HFFc6 (cell line): ENCODE results near the gene NAB1. TPM values are rescaled to one million over a fixed set of nuclear protein-coding genes. Genes with fewer than 3 reads are reported as not detected.

ENCODE experiments used
- DNase-seq: peaks from one replicate; pipeline ENCODE4 v3.0.0-alpha.2; 2018
- H3K27ac Mint-ChIP-seq: 2 replicates; pipeline ENCODE4 v1.8.0; 2020; ENCODE audit warnings: mild to moderate bottlenecking, mixed read lengths
- H3K27me3 Mint-ChIP-seq: 2 replicates; pipeline ENCODE4 v1.8.0; 2021; ENCODE audit warnings: mild to moderate bottlenecking, moderate library complexity, mixed read lengths; ENCODE audit not compliant: insufficient read depth
- H3K36me3 Mint-ChIP-seq: 2 replicates; pipeline ENCODE4 v1.8.0; 2021; ENCODE audit warnings: low read depth, mixed read lengths
- H3K4me1 Mint-ChIP-seq: 2 replicates; pipeline ENCODE4 v1.8.0; 2020; ENCODE audit warnings: low read depth, mixed read lengths
- H3K4me3 Mint-ChIP-seq: 2 replicates; pipeline ENCODE4 v1.8.0; 2020; ENCODE audit warnings: mild to moderate bottlenecking, moderate library complexity, mixed read lengths
- H3K9me3 Mint-ChIP-seq: 2 replicates; pipeline ENCODE4 v1.8.0; 2020; ENCODE audit warnings: mild to moderate bottlenecking, mixed read lengths
- total RNA-seq, 6 experiments: library from RNA; stranded (reverse); fragmentation: NEBNext Ultra II Directional; extraction: Animal tissue kit (Norgen Biotek cat#: 25700); gene quantifications; 2 replicates in 1 of 6; 3 replicates in 5 of 6; pipeline ENCODE4 v1.2.3, GENCODE V29; 2021
- TF ChIP-seq, protein P1 (sequence below): fragments of 200-600 bp; sonication (generic); IDR thresholded peaks from 2 replicates; pipeline ENCODE4 v1.5.0; 2021; ENCODE audit warnings: antibody characterized with exemption, mild to moderate bottlenecking

NAB1 gene
- total RNA-seq, 6 experiments from 2014 or later: 14.3 to 30.1 (median 25.5) TPM

DNA sequence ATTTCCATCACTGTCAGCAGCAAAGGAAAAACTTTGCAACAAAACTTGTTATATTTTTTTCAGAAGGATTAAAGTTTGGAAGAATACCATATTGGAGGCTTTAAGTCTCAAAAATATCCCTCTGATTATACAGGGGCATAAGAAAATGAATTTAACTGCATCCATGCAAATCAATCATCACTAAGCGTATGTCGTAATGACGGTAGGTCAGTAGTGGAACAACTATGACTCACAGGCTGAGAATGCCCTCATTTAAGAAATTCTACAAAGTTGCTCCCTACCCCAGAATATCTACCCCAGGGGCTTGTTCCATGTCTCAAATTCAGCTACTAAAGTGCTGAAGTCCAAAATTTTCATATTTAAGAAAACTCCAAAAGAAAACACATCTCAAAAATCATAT, 12.5 kb upstream of the NAB1 start:
- DNase-seq: peak; percentile 27
- H3K27me3 Mint-ChIP-seq: peaks cover 1% of the 10 kb centered on the region
- H3K4me3 Mint-ChIP-seq: no peak overlapping the region
- no peaks in the 10 kb centered on the region for H3K9me3 Mint-ChIP-seq
- no peak overlapping the region for H3K27ac Mint-ChIP-seq
- TF ChIP-seq, protein P1, sequence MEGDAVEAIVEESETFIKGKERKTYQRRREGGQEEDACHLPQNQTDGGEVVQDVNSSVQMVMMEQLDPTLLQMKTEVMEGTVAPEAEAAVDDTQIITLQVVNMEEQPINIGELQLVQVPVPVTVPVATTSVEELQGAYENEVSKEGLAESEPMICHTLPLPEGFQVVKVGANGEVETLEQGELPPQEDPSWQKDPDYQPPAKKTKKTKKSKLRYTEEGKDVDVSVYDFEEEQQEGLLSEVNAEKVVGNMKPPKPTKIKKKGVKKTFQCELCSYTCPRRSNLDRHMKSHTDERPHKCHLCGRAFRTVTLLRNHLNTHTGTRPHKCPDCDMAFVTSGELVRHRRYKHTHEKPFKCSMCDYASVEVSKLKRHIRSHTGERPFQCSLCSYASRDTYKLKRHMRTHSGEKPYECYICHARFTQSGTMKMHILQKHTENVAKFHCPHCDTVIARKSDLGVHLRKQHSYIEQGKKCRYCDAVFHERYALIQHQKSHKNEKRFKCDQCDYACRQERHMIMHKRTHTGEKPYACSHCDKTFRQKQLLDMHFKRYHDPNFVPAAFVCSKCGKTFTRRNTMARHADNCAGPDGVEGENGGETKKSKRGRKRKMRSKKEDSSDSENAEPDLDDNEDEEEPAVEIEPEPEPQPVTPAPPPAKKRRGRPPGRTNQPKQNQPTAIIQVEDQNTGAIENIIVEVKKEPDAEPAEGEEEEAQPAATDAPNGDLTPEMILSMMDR: no peak
- H3K4me1 Mint-ChIP-seq: peaks cover 29% of the 10 kb centered on the region
- no peaks in the 10 kb centered on the region for H3K36me3 Mint-ChIP-seq

DNA sequence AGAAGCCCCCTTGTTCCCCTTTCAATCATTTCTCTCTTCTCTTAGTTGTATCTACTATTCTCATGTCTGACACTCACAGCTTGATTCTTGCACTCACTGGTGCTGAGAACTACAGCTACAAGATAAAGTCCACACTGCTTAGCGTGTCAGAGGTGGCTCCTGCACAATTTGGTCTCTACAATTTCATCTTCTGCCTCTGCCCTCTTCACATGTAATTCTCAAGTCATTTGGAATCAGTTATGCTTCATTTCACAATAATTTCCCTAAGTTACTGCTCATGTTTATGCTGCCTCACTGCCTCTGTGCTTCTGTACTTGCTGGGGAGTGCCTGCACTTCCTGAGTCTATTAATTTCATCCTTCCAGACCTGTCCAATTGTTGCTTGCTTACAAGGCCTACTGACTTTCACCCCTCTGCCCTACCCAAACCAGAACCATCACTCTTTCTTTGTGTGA, 11.6 kb upstream of the NAB1 start:
- DNase-seq: no peak
- H3K27me3 Mint-ChIP-seq: peaks cover 1% of the 10 kb centered on the region
- no peaks in the 10 kb centered on the region for H3K9me3 Mint-ChIP-seq
- peaks cover 32% of the 10 kb centered on the region for H3K4me1 Mint-ChIP-seq
- no peak overlapping the region for H3K4me3 Mint-ChIP-seq
- H3K36me3 Mint-ChIP-seq: no peaks in the 10 kb centered on the region
- TF ChIP-seq, protein P1: no peak
- peak overlapping the region; percentile 23 for H3K27ac Mint-ChIP-seq

DNA sequence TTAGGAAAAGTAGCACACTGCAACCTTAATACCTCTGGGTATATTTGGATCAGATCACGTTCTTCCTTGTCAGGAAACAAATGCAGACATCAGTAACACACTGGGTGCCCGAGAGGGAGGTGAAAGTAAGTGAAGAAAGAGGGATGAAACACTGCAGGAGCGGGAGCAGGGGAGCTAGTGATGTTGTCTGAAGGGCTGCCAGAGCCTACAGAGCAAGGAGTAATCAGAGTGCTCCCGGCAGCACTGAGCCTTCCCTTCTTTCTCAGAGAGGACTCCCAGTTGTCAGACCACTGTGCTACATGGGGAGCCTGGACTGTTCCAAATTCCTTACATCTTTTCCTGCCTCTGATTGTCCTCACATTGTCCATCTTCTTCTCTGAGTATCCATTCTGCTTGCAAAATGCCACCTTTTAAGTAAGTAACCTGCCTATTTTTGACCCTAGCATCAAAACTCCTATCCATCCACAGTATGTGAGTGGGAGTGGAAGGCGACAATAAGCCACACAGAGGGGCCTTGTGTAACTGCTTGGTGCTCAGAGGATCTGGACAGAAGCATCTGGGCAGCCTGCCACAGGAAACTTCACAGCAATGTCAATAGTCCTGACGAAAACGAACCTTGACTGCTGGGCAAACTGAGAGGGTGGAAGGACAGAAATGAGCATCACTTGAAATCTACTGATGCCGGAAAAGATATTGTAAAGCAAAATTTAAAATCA, 10.8 kb upstream of the NAB1 start:
- H3K4me3 Mint-ChIP-seq: no peak overlapping the region
- H3K27me3 Mint-ChIP-seq: peaks cover 1% of the 10 kb centered on the region
- H3K27ac Mint-ChIP-seq: no peak overlapping the region
- no peaks in the 10 kb centered on the region for H3K9me3 Mint-ChIP-seq
- H3K36me3 Mint-ChIP-seq: no peaks in the 10 kb centered on the region
- TF ChIP-seq, protein P1: no peak
- DNase-seq: no peak
- H3K4me1 Mint-ChIP-seq: peaks cover 32% of the 10 kb centered on the region

DNA sequence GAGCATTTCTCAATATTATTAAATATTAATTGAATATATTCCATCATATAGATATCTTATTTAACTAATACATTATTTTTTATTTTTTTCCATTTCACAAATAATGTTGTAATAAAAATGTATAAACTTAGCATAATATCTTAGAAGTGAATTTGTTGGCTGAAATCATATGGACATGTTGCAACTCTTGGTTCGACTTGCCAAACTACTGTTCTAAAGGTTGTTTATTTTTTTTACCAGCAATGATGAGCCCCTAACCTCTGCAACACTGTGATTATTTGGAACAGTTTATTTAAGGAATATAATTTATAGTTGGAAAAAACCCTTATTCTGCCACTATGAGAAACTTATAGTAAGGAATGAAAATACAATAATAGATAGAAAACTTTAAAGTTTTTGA, 8.8 kb upstream of the NAB1 start:
- no peaks in the 10 kb centered on the region for H3K36me3 Mint-ChIP-seq
- no peak overlapping the region for H3K27ac Mint-ChIP-seq
- no peak overlapping the region for H3K4me3 Mint-ChIP-seq
- peaks cover 1% of the 10 kb centered on the region for H3K27me3 Mint-ChIP-seq
- DNase-seq: no peak
- H3K9me3 Mint-ChIP-seq: no peaks in the 10 kb centered on the region
- H3K4me1 Mint-ChIP-seq: peaks cover 32% of the 10 kb centered on the region
- TF ChIP-seq, protein P1: no peak

DNA sequence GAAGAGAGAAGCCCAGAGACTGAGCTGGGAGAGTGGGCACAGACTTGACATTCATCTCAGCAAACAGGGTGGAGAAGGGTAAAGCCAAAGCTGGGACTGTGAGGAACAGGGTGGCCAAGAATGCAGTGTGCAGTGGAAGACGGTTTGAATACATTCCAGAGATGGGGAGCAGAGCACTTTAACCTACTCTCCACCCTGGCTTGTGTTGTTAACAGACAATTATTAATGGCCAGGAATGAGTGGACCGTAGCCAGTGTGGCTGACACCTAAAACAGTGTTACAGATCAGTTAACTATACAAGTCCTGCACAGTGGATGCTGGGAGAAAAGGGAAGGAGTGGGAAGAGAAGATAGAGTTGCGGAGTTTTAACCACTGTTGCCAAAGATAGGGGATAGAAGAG, 7.4 kb upstream of the NAB1 start:
- no peak for DNase-seq
- H3K4me1 Mint-ChIP-seq: peaks cover 32% of the 10 kb centered on the region
- no peak overlapping the region for H3K27ac Mint-ChIP-seq
- TF ChIP-seq, protein P1: no peak
- no peaks in the 10 kb centered on the region for H3K36me3 Mint-ChIP-seq
- H3K27me3 Mint-ChIP-seq: peaks cover 1% of the 10 kb centered on the region; the same call in 1 of the 2 replicates
- H3K9me3 Mint-ChIP-seq: no peaks in the 10 kb centered on the region
- no peak overlapping the region for H3K4me3 Mint-ChIP-seq
